Glutamatergic neuron (in vitro differentiated cells): ENCODE results near the gene PIAS1. TPM values are rescaled to one million over a fixed set of nuclear protein-coding genes. Genes with fewer than 3 reads are reported as not detected.
"Not testable (repeated sequence)": the region's sequence is repeated elsewhere in the genome, so short reads cannot be mapped to it uniquely, and the experiment has no call there.

Experiments used
- DNase-seq: peaks from one replicate; pipeline ENCODE4 v3.0.0; 2022
- H3K27ac Mint-ChIP-seq: one replicate; pipeline ENCODE4 v1.8.0; 2020; ENCODE audit warnings: mild to moderate bottlenecking, mixed read lengths, inconsistent platforms; ENCODE audit not compliant: unreplicated experiment
- H3K27me3 Mint-ChIP-seq: one replicate; pipeline ENCODE4 v1.8.0; 2020; ENCODE audit warnings: mild to moderate bottlenecking, moderate library complexity, mixed read lengths, inconsistent platforms; ENCODE audit not compliant: unreplicated experiment
- H3K36me3 Mint-ChIP-seq: one replicate; pipeline ENCODE4 v1.8.0; 2020; ENCODE audit warnings: mild to moderate bottlenecking, mixed read lengths, inconsistent platforms; ENCODE audit not compliant: unreplicated experiment
- H3K4me1 Mint-ChIP-seq: one replicate; pipeline ENCODE4 v1.8.0; 2020; ENCODE audit warnings: mild to moderate bottlenecking, low read depth, mixed read lengths, inconsistent platforms; ENCODE audit not compliant: unreplicated experiment
- H3K4me3 Mint-ChIP-seq: one replicate; pipeline ENCODE4 v1.8.0; 2020; ENCODE audit warnings: mild to moderate bottlenecking, mixed read lengths, inconsistent platforms; ENCODE audit not compliant: unreplicated experiment
- H3K9me3 Mint-ChIP-seq: one replicate; pipeline ENCODE4 v1.8.0; 2020; ENCODE audit warnings: mild to moderate bottlenecking, moderate library complexity, mixed read lengths, inconsistent platforms; ENCODE audit not compliant: unreplicated experiment
- CTCF ChIP-seq: fragments of 200-600 bp; sonication (generic); IDR thresholded peaks from one replicate; pipeline ENCODE4 v1.5.0; 2021; ENCODE audit not compliant: partially characterized antibody, unreplicated experiment
- total RNA-seq: library from RNA; stranded (reverse); fragmentation: NEBNext Ultra II Directional; extraction: Animal tissue kit (Norgen Biotek cat#: 25700); gene quantifications from one replicate; pipeline ENCODE4 v1.2.1, GENCODE V29; 2021; ENCODE audit not compliant: unreplicated experiment

The PIAS1 gene
- total RNA-seq, 1 donor from 2014 or later = 64.9 TPM

GRCh38 chr15:68218847-68219798, 165.0 kb downstream of the PIAS1 start:
- Mint-ChIP-seq H3K9me3 (peaks cover 7% of the 10 kb centered on the region), H3K4me3 (no peak overlapping the region), H3K27ac (no peak overlapping the region), H3K4me1 (peaks cover 3% of the 10 kb centered on the region), H3K27me3 (peaks cover 3% of the 10 kb centered on the region), H3K36me3 (peaks cover 8% of the 10 kb centered on the region)
- DNase-seq = no peak
- TF ChIP-seq CTCF = no peak

DNA sequence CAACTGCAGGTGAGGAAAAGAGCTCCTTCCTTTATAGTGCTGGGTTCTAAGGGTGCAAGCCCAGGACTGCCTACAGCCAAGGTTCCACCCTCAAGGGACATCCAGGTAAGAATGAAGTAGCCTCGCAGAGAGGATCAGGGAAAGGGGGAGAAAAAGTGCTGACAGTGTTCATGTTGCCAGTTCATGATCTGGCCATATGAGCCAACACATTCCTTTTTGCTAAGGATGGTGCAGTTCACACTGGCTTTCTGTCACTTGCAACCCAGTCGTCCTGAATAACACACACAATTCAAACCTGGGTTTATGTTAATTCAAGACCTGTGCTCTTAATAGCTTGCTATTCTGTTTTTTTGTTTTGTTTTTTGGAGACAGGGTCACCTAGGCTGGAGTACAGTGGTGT, 166.4 kb downstream of the PIAS1 start:
- no peak for TF ChIP-seq CTCF
- peaks cover 3% of the 10 kb centered on the region for H3K27me3 Mint-ChIP-seq
- H3K36me3 Mint-ChIP-seq = peaks cover 8% of the 10 kb centered on the region
- H3K4me1 Mint-ChIP-seq = peaks cover 3% of the 10 kb centered on the region
- no peak for DNase-seq
- H3K4me3 Mint-ChIP-seq = no peak overlapping the region
- no peak overlapping the region for H3K27ac Mint-ChIP-seq
- H3K9me3 Mint-ChIP-seq = peaks cover 7% of the 10 kb centered on the region

- Mint-ChIP-seq H3K4me3 (no peak overlapping the region), H3K4me1 (peaks cover 3% of the 10 kb centered on the region), H3K36me3 (peaks cover 8% of the 10 kb centered on the region), H3K9me3 (peaks cover 7% of the 10 kb centered on the region), H3K27me3 (peaks cover 3% of the 10 kb centered on the region), H3K27ac (no peak overlapping the region)
- no peak for TF ChIP-seq CTCF
- no peak for DNase-seq
Observed at GRCh38 chr15:68220967-68221366, 166.9 kb downstream of the PIAS1 start.

- not testable (repeated sequence) for DNase-seq, H3K36me3 Mint-ChIP-seq, H3K4me3 Mint-ChIP-seq, H3K27me3 Mint-ChIP-seq, H3K27ac Mint-ChIP-seq, H3K9me3 Mint-ChIP-seq, H3K4me1 Mint-ChIP-seq
Observed at GRCh38 chr15:68221530-68222431, 167.7 kb downstream of the PIAS1 start.

GRCh38 chr15:68222432-68222743, 168.3 kb downstream of the PIAS1 start:
- not testable (repeated sequence) for H3K4me1 Mint-ChIP-seq, H3K4me3 Mint-ChIP-seq, H3K36me3 Mint-ChIP-seq, H3K27me3 Mint-ChIP-seq, H3K9me3 Mint-ChIP-seq, DNase-seq
- peak overlapping the region; percentile 96 for H3K27ac Mint-ChIP-seq
